Esophagus muscularis mucosa (tissue), 4 donors: ENCODE data around the gene CD37. TPM values are rescaled to one million over a fixed set of nuclear protein-coding genes. Genes with fewer than 3 reads are reported as not detected.

ENCODE experiments used
- DNase-seq: peaks from one replicate; pipeline ENCODE4 v3.0.0-alpha.2; 2017; ENCODE audit errors: extremely low spot score
- H3K27ac ChIP-seq, 4 donors: fragments of 200-600 bp; sonication (generic); replicated peaks in 1 of 4; 1 replicate in 3 of 4; 2 replicates in 1 of 4; pipeline ENCODE4 v1.5.1; 2016 to 2019; ENCODE audit warnings: mild to moderate bottlenecking in 1 of 4
- H3K27me3 ChIP-seq, 4 donors: fragments of 200-600 bp; sonication (generic); one replicate each; pipeline versions ENCODE4 v1.5.1 to v1.6.0; 2016 to 2019
- H3K36me3 ChIP-seq, 4 donors: fragments of 200-600 bp; sonication (generic); one replicate each; pipeline ENCODE4 v1.5.1; 2016 to 2019
- H3K4me1 ChIP-seq, 4 donors: fragments of 200-600 bp; sonication (generic); one replicate each; pipeline ENCODE4 v1.5.1; 2016 to 2019
- H3K4me3 ChIP-seq, 4 donors: fragments of 200-600 bp; sonication (generic); 1 replicate in 2 of 4; 2 replicates in 2 of 4; pipeline ENCODE4 v1.5.1; 2016 to 2019; ENCODE audit warnings: mild to moderate bottlenecking in 4 of 4, moderate library complexity in 1 of 4
- H3K9me3 ChIP-seq, 4 donors: fragments of 200-600 bp; sonication (generic); 1 replicate in 3 of 4; 2 replicates in 1 of 4; pipeline ENCODE4 v1.5.1; 2016 to 2019
- CTCF ChIP-seq, 3 experiments: fragments of 200-600 bp in 2 of 3; fragments of 450-650 bp in 1 of 3; sonication (generic) in 2 of 3; IDR thresholded peaks; one replicate each; pipeline ENCODE4 v1.5.1; 2017 to 2019; ENCODE audit warnings: antibody characterized with exemption in 3 of 3, mild to moderate bottlenecking in 2 of 3, moderate library complexity in 1 of 3
- EP300 ChIP-seq: sonication (generic); formaldehyde crosslinking; IDR thresholded peaks from one replicate; pipeline ENCODE4 v1.6.1; 2017; ENCODE audit warnings: antibody characterized with exemption
- POLR2A ChIP-seq: fragments of 450-650 bp; IDR thresholded peaks from one replicate; pipeline ENCODE4 v1.6.1; 2017; ENCODE audit warnings: antibody characterized with exemption, moderate library complexity, mild to moderate bottlenecking, low read depth
- POLR2AphosphoS5 ChIP-seq, 2 donors: sonication (generic); formaldehyde crosslinking; IDR thresholded peaks; one replicate each; pipeline ENCODE4 v1.6.1; 2017; ENCODE audit warnings: antibody characterized with exemption in 2 of 2
- WGBS: methylation state at CpG from one replicate; pipeline ENCODE4 v1.1.5; 2018; 5-methylcytosine and 5-hydroxymethylcytosine counted together
- intact Hi-C: fragments of 100-400 bp; cut with DNase I; formaldehyde crosslinking; loops from one replicate; pipeline ENCODE4 v1.15.1; 2023
- total RNA-seq, 4 donors: library from RNA; depleted of rRNA; stranded (reverse); fragments of >200 nt; gene quantifications; one replicate each; pipeline versions ENCODE4 v1.1.0 to v1.2.1, GENCODE V29; 2016

The CD37 gene
- total RNA-seq, 4 donors from 2014 or later: 8.0 to 22.4 (median 11.6) TPM

DNA sequence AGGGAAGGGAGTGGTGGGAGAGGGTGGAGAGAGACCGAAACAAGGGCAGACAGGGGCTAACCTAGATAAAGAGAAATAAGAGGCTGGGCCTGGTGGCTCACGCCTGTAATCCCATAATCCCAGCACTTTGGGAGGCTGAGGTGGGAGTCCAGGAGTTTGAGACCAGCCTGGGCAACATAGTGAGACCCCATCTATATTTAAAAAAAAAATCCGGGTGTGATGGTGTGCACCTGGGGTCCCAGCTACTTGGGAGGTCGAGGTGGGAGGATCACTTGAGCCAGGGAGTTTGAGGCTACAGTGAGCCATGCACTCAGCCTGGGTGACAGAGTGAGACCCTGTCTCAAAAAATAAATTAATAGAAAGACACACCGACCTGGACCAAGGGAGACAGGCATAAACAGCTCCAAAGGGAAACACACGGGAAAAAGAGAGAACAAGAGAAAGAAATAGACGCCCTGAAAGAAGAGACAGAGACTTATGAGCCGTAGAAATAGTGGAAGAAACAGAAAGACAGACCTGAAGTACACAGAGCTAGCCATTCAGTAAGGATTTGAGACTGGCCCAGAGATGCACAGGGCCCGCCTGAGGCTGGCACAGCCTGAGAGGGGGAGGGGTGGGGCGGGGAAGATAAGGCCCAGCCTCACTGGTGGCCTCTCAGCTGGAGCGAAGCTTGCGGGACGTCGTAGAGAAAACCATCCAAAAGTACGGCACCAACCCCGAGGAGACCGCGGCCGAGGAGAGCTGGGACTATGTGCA lies 2.2 kb downstream of the CD37 start:
- Histone ChIP-seq H3K27me3 (no peaks in the 10 kb centered on the region), H3K27ac (peak overlapping the region in 3 of 4 donors; percentile 83 to 93 (median 86)), H3K4me1 (peaks cover 25 to 42% (median 30%) of the 10 kb centered on the region in 4 donors), H3K4me3 (no peak overlapping the region), H3K9me3 (no peaks in the 10 kb centered on the region), H3K36me3 (peaks cover 0 to 22% (median 17%) of the 10 kb centered on the region in 4 donors)
- WGBS: 83% methylated on average over 19 of the region's 19 CpGs
- intact Hi-C loops: no loop called here
- DNase-seq: peak; percentile 24
- TF ChIP-seq CTCF (IDR thresholded peaks at IDR 0.05) (no peak), EP300 (no peak), POLR2A (no peak), POLR2AphosphoS5 (IDR thresholded peaks at IDR 0.05) (no peak)

DNA sequence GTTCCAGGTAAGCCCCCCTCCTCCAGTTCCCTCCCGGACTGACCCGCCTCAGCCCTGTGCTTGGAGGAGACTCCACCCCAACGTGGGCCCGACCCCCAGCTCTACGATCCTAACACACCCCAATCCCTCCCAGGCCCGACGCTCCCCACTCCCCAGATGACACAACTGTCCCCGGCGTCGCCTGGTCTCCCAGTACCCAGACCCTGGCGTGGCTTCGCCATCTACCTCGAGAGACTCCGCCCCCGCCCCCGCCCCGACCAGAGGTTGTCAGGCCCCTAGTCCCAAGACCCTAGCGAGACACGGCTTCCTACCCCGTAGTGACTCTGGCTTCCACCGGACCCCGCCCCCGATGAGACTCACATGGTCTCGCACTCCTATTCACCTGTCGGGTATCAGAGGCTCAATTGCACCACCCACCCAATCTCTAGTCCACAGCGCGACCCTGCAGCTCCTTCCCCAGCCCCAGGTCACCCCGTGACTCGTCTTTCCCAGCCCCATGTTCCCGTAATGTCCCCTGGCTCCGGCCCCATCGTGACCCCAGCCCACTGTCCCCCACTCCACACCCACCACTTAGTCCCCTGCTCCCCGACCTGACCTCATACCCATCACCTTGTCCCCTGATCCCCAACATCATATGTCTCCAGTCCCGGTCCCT lies 2.9 kb downstream of the CD37 start:
- Histone ChIP-seq H3K36me3 (peaks cover 5 to 29% (median 24%) of the 10 kb centered on the region in 4 donors), H3K4me1 (peaks cover 25 to 42% (median 30%) of the 10 kb centered on the region in 4 donors), H3K4me3 (peak overlapping the region; percentile 44 to 62 (median 51)), H3K27me3 (no peaks in the 10 kb centered on the region), H3K27ac (peak overlapping the region; percentile 83 to 93 (median 88)), H3K9me3 (no peaks in the 10 kb centered on the region)
- TF ChIP-seq CTCF (IDR thresholded peaks at IDR 0.05) (no peak), POLR2AphosphoS5 (IDR thresholded peaks at IDR 0.05) (no peak), EP300 (no peak), POLR2A (no peak)
- intact Hi-C loops: no loop called here
- DNase-seq: peak; percentile 86
- WGBS: 37% methylated on average over 24 of the region's 34 CpGs

DNA sequence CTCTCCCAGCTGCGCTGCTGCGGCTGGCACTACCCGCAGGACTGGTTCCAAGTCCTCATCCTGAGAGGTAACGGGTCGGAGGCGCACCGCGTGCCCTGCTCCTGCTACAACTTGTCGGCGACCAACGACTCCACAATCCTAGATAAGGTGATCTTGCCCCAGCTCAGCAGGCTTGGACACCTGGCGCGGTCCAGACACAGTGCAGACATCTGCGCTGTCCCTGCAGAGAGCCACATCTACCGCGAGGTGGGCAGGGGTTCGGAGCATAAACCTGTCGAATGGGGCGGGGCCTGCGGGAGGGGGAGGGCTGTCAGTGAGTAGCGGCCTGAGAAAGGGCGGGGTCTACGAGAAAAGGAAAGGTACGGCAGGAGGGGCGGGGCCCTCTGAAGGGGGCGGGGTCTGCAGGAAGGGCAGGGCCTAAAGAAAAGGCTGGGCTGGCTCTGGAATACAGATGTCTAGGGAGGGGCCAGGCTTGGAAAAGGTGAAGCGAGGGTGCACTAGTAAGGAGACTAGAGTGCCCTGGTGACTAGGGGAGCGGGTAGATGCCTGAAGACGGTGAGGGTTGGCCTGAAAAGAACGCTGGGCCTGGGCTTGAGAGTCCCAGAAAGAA lies 3.6 kb downstream of the CD37 start:
- Histone ChIP-seq H3K4me1 (peaks cover 25 to 37% (median 30%) of the 10 kb centered on the region in 4 donors), H3K4me3 (peak overlapping the region; percentile 44 to 62 (median 51)), H3K27ac (peak overlapping the region; percentile 83 to 93 (median 88)), H3K27me3 (no peaks in the 10 kb centered on the region), H3K9me3 (no peaks in the 10 kb centered on the region), H3K36me3 (peaks cover 12 to 35% (median 31%) of the 10 kb centered on the region in 4 donors)
- TF ChIP-seq CTCF (IDR thresholded peaks at IDR 0.05): peak in 1 of 3 experiments; percentile 7
- TF ChIP-seq POLR2AphosphoS5 (IDR thresholded peaks at IDR 0.05): peak in 1 of 2 donors; percentile 13
- no peak for TF ChIP-seq EP300
- no peak for TF ChIP-seq POLR2A
- intact Hi-C loops: no loop called here
- DNase-seq: peak; percentile 92
- 11% methylated on average over 30 of the region's 30 CpGs for WGBS

GRCh38 chr19:49339301-49340068 lies 4.3 kb downstream of the CD37 start:
- 29% methylated on average over 12 of the region's 47 CpGs for WGBS
- Histone ChIP-seq H3K4me1 (peaks cover 25 to 35% (median 30%) of the 10 kb centered on the region in 4 donors), H3K9me3 (no peaks in the 10 kb centered on the region), H3K4me3 (peak overlapping the region; percentile 44 to 62 (median 51)), H3K36me3 (peaks cover 19 to 42% (median 38%) of the 10 kb centered on the region in 4 donors), H3K27me3 (no peaks in the 10 kb centered on the region), H3K27ac (peak overlapping the region; percentile 83 to 93 (median 88))
- no peak for TF ChIP-seq EP300
- TF ChIP-seq CTCF (IDR thresholded peaks at IDR 0.05): no peak
- no peak for TF ChIP-seq POLR2A
- peak; percentile 87 to 90 for TF ChIP-seq POLR2AphosphoS5 (IDR thresholded peaks at IDR 0.05)
- intact Hi-C loops: no loop called here
- DNase-seq: peak; percentile 93
